Head of caudate nucleus (tissue), 42 donors: Measurements from ENCODE around the gene CNTNAP2.
A peak's percentile ranks its signal among the peaks of the same experiment; 100 is the strongest.
"Not testable (repeated sequence)": the region's sequence is repeated elsewhere in the genome, so short reads cannot be mapped to it uniquely, and the experiment has no call there.

ENCODE experiments used
- DNase-seq, 42 donors: peaks; one replicate each; pipeline versions ENCODE4 v3.0.0 to v3.0.0-alpha.2; 2020 to 2021; ENCODE audit warnings: mixed read lengths in 7 of 42
- intact Hi-C: fragments of 100-400 bp; cut with DNase I; formaldehyde crosslinking; loops from one replicate; pipeline ENCODE4 v1.15.0; 2022

The CNTNAP2 gene

GRCh38 chr7:148017126-148017525 is 1900.5 kb downstream of the CNTNAP2 start:
- no peak for DNase-seq
- intact Hi-C loops: no loop called here

DNA sequence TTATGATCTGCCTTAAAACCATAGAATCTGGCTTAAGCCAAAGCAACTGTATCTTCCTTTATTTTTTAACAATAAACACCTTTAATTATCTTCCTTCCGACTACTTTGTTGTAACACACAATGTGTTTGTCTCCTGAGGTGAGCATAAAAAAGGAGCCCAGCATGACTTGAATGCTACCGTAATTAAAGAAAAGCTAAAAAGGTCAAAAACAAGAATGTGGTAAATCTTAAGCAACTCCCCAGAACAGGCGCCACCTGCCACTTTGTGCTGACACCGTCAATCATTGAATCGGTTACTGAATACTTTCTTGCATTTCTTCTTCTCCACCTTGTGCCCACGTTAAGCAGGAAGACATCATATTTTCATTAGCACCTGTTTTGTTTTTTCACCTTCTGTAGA is 1904.1 kb downstream of the CNTNAP2 start:
- no peak for DNase-seq
- intact Hi-C loops: no loop called here

DNA sequence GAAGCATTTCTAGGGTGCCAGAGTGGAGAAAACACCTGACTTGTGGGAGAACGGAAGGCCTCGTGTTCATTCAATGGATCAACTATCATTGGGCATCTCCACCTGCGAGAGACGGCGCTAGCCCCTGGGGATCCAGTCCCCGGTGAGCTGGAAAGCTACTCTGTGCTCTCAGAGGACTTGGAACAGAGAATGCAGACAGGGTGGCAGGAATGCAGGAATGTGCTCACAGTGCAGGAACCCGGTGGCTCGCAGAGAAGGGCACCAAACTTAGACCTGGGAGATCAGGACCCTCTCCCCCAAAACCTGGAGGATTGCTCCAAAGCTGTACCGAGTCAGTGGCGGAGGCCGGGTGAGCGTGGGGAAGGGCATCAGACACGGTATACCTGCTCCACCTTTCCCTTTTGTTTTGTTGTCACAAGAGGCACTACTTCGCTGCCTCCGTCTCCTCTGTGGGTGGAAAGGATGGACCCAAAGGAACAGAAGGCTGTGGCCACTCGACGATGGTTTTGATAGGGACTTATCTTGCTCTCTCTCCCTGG is 1905.0 kb downstream of the CNTNAP2 start:
- intact Hi-C loops: no loop called here

GRCh38 chr7:148022832-148023231 is 1906.2 kb downstream of the CNTNAP2 start:
- intact Hi-C loops: no loop called here
- no peak for DNase-seq

More for the DNA sequence above, 1905.0 kb downstream of the CNTNAP2 start:
- no peak for DNase-seq

- no peak for DNase-seq
- intact Hi-C loops: no loop called here
These were observed 1910.1 kb downstream of the CNTNAP2 start for GRCh38 chr7:148026713-148027112.

DNA sequence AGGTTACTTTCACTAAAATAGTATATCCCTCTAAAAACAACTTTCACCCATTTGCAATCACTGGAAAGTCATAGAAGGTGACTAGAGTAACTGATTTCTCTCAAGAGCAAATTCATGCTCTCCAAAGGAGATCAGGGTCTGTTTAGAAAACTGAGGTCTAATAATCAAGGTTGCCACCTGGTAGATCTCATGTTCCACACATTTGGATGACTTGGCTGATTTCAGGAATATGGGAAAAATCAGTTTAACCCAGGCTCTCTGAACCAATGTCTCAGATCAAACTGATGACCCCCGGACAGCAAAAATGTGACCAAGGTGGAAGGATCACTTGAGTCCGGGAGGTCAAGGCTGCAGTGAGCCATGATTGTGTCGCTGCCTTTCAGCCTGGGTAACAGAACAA is 1911.6 kb downstream of the CNTNAP2 start:
- no peak for DNase-seq
- intact Hi-C loops: no loop called here

- intact Hi-C loops: no loop called here
These were observed 1914.4 kb downstream of the CNTNAP2 start for GRCh38 chr7:148031019-148031418.

GRCh38 chr7:148031811-148032210 is 1915.2 kb downstream of the CNTNAP2 start:
- no peak for DNase-seq
- intact Hi-C loops: no loop called here

More at GRCh38 chr7:148031019-148031418, 1914.4 kb downstream of the CNTNAP2 start:
- DNase-seq: no peak

- intact Hi-C loops: no loop called here
- no peak for DNase-seq
These were observed 1919.3 kb downstream of the CNTNAP2 start for GRCh38 chr7:148035950-148036349.

- intact Hi-C loops: no loop called here
- DNase-seq: no peak
These were observed 1920.4 kb downstream of the CNTNAP2 start for GRCh38 chr7:148037044-148037443.

- no peak for DNase-seq
- intact Hi-C loops: no loop called here
These were observed 1924.6 kb downstream of the CNTNAP2 start for GRCh38 chr7:148041156-148041555.

DNA sequence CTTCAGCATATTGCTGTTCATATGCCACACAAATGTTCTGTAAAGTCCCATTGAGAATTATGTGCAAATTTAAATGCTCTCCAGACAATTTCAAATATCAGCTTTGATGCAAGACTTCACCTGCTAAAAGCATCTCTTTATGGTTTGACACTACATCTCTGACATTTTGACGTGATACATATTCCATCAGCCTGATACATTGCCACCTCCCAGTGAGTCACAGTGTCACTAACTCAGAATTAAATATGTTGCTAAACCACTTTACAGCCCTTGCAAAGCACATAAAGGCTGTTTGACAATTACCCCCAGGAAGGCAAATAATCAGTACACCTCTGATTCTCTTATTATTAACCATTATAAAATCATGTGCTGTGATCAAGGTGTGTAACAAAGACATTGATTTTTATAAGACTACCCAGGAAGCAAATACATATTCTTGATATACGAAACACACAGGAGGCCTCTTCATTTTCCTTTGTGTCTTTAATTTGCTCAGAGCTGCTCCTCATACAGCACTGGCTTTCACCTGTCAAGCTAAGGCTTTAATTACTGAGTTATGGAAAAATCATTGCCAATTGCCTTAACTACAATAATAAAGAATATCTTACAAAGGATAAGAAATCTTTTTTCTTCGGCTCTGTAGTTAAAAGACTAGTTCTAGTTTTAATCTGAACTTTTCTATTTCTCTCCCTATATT is 1926.5 kb downstream of the CNTNAP2 start:
- DNase-seq: peak in 12 of 42 donors; percentile 8 to 51 (median 30)
- intact Hi-C loops: no loop called here

GRCh38 chr7:148044173-148044572 is 1927.6 kb downstream of the CNTNAP2 start:
- no peak for DNase-seq
- intact Hi-C loops: no loop called here

- DNase-seq: no peak
- intact Hi-C loops: no loop called here
These were observed 1928.9 kb downstream of the CNTNAP2 start for GRCh38 chr7:148045521-148045920.

DNA sequence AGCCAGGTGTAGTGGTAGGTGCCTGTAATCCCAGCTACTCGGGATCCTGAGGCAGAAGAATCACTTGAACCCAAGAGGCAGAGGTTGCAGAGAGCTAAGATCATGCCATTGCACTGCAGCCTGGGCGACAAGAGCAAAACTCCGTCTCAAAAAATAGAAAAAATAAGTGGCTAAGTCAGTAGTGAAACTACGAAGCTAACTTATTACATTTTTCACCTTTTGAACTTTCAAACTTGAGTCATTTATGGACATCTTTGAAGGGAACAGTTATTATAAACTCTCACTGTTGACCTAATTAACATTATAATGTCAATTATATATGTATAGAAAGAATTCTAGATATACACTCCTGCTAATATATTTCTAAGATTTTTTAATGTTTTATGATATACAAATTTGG is 1932.5 kb downstream of the CNTNAP2 start:
- no peak for DNase-seq
- intact Hi-C loops: no loop called here

- intact Hi-C loops: no loop called here
- DNase-seq: no peak
These were observed 1934.0 kb downstream of the CNTNAP2 start for GRCh38 chr7:148050492-148051158.

DNA sequence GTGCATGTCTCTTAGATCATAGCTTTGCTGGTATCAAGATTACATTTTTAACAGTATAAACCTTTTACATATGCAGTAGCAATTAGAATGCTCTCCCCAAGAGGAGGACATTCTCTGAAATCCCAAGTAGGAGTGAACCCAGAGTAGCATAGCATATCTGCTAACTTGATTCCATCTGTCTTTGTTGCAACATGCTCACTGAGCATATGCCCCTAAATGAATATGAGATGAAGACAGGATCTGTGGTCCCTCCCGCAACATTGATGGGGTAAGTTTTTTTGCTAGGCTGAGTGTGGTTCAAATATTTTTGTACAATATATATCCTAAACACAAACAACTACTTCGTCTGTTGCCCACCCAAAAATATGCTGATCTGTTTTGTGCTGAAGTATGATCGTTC is 1939.8 kb downstream of the CNTNAP2 start:
- no peak for DNase-seq
- intact Hi-C loops: no loop called here

DNA sequence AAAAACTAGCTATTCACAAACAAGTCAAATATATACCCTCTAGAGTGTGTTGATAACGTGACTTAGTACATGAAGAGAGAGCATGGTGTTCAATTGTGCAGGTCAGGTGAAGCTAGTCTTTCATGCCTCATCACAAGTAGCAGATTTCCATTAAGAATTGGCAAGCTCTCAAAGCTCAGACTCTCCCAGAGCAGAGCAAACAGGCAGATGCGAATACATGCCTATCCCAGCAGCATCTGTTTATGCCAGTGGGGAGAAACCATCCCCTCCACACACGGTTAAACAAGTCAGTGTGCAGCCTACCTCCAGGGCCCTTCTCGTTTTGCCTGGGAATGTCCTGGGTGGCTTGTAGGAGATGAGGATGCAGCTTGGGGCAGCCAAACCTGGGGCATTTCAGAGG is 1941.5 kb downstream of the CNTNAP2 start:
- no peak for DNase-seq
- intact Hi-C loops: no loop called here

DNA sequence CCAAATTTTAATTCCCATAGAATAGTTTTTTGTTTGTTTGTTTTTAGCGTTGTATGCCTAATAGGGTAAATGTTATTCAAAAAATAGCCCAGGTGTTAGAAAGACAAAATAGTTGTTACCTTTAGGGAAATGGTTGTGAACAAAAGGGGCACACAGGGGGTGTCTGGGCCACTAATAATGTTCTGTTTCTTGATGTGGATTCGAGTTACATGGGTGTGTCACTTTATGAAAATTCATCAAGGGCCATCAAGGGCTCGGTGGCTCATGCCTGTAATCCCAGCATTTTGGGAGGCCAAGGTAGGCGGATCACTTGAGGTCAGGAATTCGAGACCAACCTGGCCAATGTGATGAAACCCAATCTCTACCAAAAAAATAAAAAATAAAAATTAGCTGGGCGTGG is 1942.2 kb downstream of the CNTNAP2 start:
- intact Hi-C loops: no loop called here
- DNase-seq: no peak

DNA sequence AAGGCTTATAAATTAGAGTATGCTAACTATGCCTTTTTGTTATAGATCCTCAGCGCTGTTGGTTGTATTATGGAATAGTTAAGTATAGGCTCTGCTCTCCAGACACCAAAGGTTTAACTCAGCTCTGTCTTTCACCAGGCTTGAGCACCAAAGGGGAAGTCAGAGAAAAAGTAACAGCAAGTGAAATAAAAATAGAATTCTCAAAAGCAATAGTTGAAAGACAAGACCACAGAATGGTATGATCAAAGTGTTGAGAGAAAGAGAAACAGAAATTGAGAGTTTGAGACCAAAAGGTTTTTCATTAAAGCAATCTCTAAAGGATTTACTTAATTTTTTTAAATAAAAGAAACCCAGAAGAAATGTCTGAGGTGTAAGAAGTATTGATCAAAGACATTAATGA is 1944.1 kb downstream of the CNTNAP2 start:
- no peak for DNase-seq
- intact Hi-C loops: no loop called here

DNA sequence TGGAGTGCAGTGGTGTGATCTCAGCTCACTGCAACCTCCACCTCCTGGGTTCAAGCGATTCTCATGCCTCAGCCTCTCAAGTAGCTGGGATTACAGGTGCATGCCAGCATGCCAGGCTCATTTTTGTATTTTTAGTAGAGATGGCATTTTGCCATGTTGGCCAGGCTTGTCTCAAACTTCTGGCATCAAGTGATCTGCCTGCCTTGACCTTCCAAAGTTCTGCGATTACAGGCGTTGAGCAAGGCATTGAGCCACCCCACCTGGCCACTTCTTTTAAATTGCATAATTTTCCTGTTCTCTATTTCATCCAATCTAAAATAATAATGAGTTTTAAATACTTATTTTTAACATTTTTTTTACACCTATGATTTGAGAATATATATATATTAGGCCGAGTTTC is 1961.5 kb downstream of the CNTNAP2 start:
- DNase-seq, intact Hi-C loops: not testable (repeated sequence)
